HG02610 (cell line): Measurements from ENCODE around the gene LIN54.
A peak's percentile ranks its signal among the peaks of the same experiment; 100 is the strongest.

Experiments used
- ATAC-seq: cut with Tn5 transposase; IDR thresholded peaks from one replicate; pipeline ENCODE4 v1.9.1; 2021; ENCODE audit warnings: mild to moderate bottlenecking, moderate library complexity; ENCODE audit not compliant: unreplicated experiment

LIN54 gene

GRCh38 chr4:82896755-82897154, 113.9 kb downstream of the LIN54 start:
- no peak for ATAC-seq

- ATAC-seq: no peak
Observed at GRCh38 chr4:82893942-82894341, 116.7 kb downstream of the LIN54 start.

- no peak for ATAC-seq
Observed at GRCh38 chr4:82892467-82892802, 118.2 kb downstream of the LIN54 start.

- no peak for ATAC-seq
Observed at GRCh38 chr4:82891707-82892466, 118.7 kb downstream of the LIN54 start.

- ATAC-seq: peak; percentile 95
Observed at GRCh38 chr4:82890901-82891706, 119.5 kb downstream of the LIN54 start, which contains the start of gene SEC31A. Gene SEC31A (minus strand): TSS chr4:82891153. CDS start chr4:82881936, 9,217 bp downstream.

GRCh38 chr4:82890528-82890900, 120.1 kb downstream of the LIN54 start:
- no peak for ATAC-seq

- no peak for ATAC-seq
Observed at GRCh38 chr4:82889287-82889686, 121.3 kb downstream of the LIN54 start.

- ATAC-seq: no peak
Observed at GRCh38 chr4:82886147-82886942, 124.3 kb downstream of the LIN54 start.

GRCh38 chr4:82885410-82885809, 125.2 kb downstream of the LIN54 start:
- ATAC-seq: no peak
